GM23338 (cell line): ENCODE data around the gene MRPS34. TPM values are rescaled to one million over a fixed set of nuclear protein-coding genes. Genes with fewer than 3 reads are reported as not detected.

Experiments
- ATAC-seq: fragments of 200-7000 bp; cut with Tn5 transposase; 3 replicates; pipeline ENCODE4 v1.9.1; 2020
- DNase-seq: peaks from one replicate; pipeline ENCODE4 v3.0.0-alpha.2; 2015; ENCODE audit warnings: low spot score
- H2AFZ ChIP-seq: fragments of 200-600 bp; sonication (generic); 2 replicates; pipeline ENCODE4 v1.8.0; 2016; ENCODE audit warnings: antibody characterized with exemption, mild to moderate bottlenecking, moderate library complexity
- H3F3A ChIP-seq: fragments of 200-600 bp; sonication (generic); replicated peaks from 2 replicates; pipeline ENCODE4 v1.8.0; 2017; ENCODE audit warnings: antibody characterized with exemption, mixed run types, low read depth
- H3K27ac ChIP-seq: fragments of 200-600 bp; sonication (generic); 2 replicates; pipeline ENCODE4 v1.6.1; 2016; ENCODE audit warnings: low read depth
- H3K27me3 ChIP-seq: fragments of 200-600 bp; sonication (generic); 2 replicates; pipeline ENCODE4 v1.8.0; 2016; ENCODE audit warnings: mild to moderate bottlenecking, mixed run types, moderate library complexity; ENCODE audit not compliant: insufficient read depth
- H3K36me3 ChIP-seq: fragments of 200-600 bp; sonication (generic); 2 replicates; pipeline ENCODE4 v1.8.0; 2016; ENCODE audit warnings: mild to moderate bottlenecking; ENCODE audit not compliant: insufficient read depth
- H3K4me1 ChIP-seq: fragments of 200-600 bp; sonication (generic); 2 replicates; pipeline ENCODE4 v1.8.0; 2016; ENCODE audit warnings: mild to moderate bottlenecking, moderate library complexity; ENCODE audit not compliant: insufficient read depth
- H3K4me2 ChIP-seq: fragments of 200-600 bp; sonication (generic); 2 replicates; pipeline ENCODE4 v1.7.1; 2017; ENCODE audit warnings: mixed run types
- H3K4me3 ChIP-seq: fragments of 200-600 bp; sonication (generic); 2 replicates; pipeline ENCODE4 v1.6.1; 2016; ENCODE audit warnings: mixed run types
- H3K79me2 ChIP-seq: fragments of 200-600 bp; sonication (generic); replicated peaks from 2 replicates; pipeline ENCODE4 v1.8.0; 2017; ENCODE audit warnings: mild to moderate bottlenecking; ENCODE audit not compliant: insufficient read depth
- H3K9me2 ChIP-seq: fragments of 200-600 bp; sonication (generic); 2 replicates; pipeline ENCODE4 v1.8.0; 2017; ENCODE audit not compliant: insufficient read depth
- H4K20me1 ChIP-seq: fragments of 200-600 bp; sonication (generic); replicated peaks from 2 replicates; pipeline ENCODE4 v1.8.0; 2017; ENCODE audit warnings: mild to moderate bottlenecking; ENCODE audit not compliant: insufficient read depth
- H3K27ac Mint-ChIP-seq: 2 replicates; pipeline ENCODE4 v1.8.0; 2020; ENCODE audit warnings: inconsistent platforms, mild to moderate bottlenecking, moderate library complexity, mixed read lengths
- H3K27me3 Mint-ChIP-seq: 3 replicates; pipeline ENCODE4 v1.8.0; 2022; ENCODE audit warnings: low read depth, mild to moderate bottlenecking, moderate library complexity, mixed read lengths, inconsistent platforms; ENCODE audit not compliant: insufficient read depth, poor library complexity
- H3K36me3 Mint-ChIP-seq: 3 replicates; pipeline ENCODE4 v1.8.0; 2021; ENCODE audit warnings: low read depth, mild to moderate bottlenecking, inconsistent platforms, moderate library complexity, mixed read lengths
- H3K4me1 Mint-ChIP-seq: 3 replicates; pipeline ENCODE4 v1.8.0; 2020; ENCODE audit warnings: mild to moderate bottlenecking, inconsistent platforms, mixed read lengths
- H3K4me3 Mint-ChIP-seq: 3 replicates; pipeline ENCODE4 v1.8.0; 2021; ENCODE audit warnings: moderate library complexity, mild to moderate bottlenecking, inconsistent platforms, mixed read lengths
- H3K9me3 Mint-ChIP-seq: 3 replicates; pipeline ENCODE4 v1.8.0; 2020; ENCODE audit warnings: moderate library complexity, mild to moderate bottlenecking, inconsistent platforms, mixed read lengths
- CREB1 ChIP-seq: fragments of 250-450 bp; sonication (Bioruptor Pico); IDR thresholded peaks from 2 replicates; pipeline ENCODE4 v1.5.0; 2020; ENCODE audit warnings: low read depth, mild to moderate bottlenecking, moderate library complexity
- CTCF ChIP-seq, 2 experiments: fragments of 200-600 bp in 1 of 2; sonication (generic) in 1 of 2; conservative IDR thresholded peaks; 2 replicates each; pipeline versions ENCODE4 v1.5.1 to v1.6.1; 2016 to 2017; ENCODE audit warnings: antibody characterized with exemption in 2 of 2, low read depth in 2 of 2, mild to moderate bottlenecking in 2 of 2, moderate library complexity in 1 of 2
- ETS1 ChIP-seq: IDR thresholded peaks from 2 replicates; pipeline ENCODE4 v1.6.1; 2016; ENCODE audit warnings: antibody characterized with exemption
- EZH2 ChIP-seq: fragments of 200-600 bp; sonication (generic); IDR thresholded peaks from one replicate; pipeline ENCODE4 v1.8.0; 2017; ENCODE audit warnings: antibody characterized with exemption, mild to moderate bottlenecking, low read depth; ENCODE audit not compliant: unreplicated experiment
- EZH2phosphoT487 ChIP-seq: fragments of 200-600 bp; sonication (generic); IDR thresholded peaks from one replicate; pipeline ENCODE4 v1.8.1; 2018; ENCODE audit warnings: antibody characterized with exemption; ENCODE audit not compliant: unreplicated experiment
- JUNB ChIP-seq: IDR thresholded peaks from one replicate; pipeline ENCODE4 v1.6.1; 2016; ENCODE audit warnings: antibody characterized with exemption; ENCODE audit not compliant: unreplicated experiment
- NANOG ChIP-seq: IDR thresholded peaks from 2 replicates; pipeline ENCODE4 v1.6.1; 2016; ENCODE audit warnings: antibody characterized with exemption, borderline replicate concordance
- POLR2AphosphoS5 ChIP-seq: IDR thresholded peaks from 2 replicates; pipeline ENCODE4 v1.6.1; 2016; ENCODE audit warnings: antibody characterized with exemption, low read depth
- STAT1 ChIP-seq: IDR thresholded peaks from one replicate; pipeline ENCODE4 v1.6.1; 2016; ENCODE audit warnings: antibody characterized with exemption; ENCODE audit not compliant: unreplicated experiment
- ZNF114 ChIP-seq: fragments of 250-450 bp; sonication (Bioruptor Pico); IDR thresholded peaks from 2 replicates; pipeline ENCODE4 v1.5.0; 2020; ENCODE audit warnings: mild to moderate bottlenecking, moderate library complexity
- ZNF331 ChIP-seq: fragments of 250-450 bp; sonication (Bioruptor Pico); IDR thresholded peaks from 2 replicates; pipeline ENCODE4 v1.5.0; 2020; ENCODE audit warnings: low read depth, mild to moderate bottlenecking, moderate library complexity
- polyA plus RNA-seq: library from polyadenylated mRNA; unstranded; fragments of >200 nt; fragmentation: Nextera tagmentation; extraction: Ambion mirVana; gene quantifications from 2 replicates; pipeline ENCODE4 v1.2.1, GENCODE V29; 2016
- total RNA-seq: library from RNA; depleted of rRNA; stranded (reverse); fragments of >200 nt; shearing (Covaris generic); gene quantifications from 2 replicates; pipeline ENCODE4 v1.2.3, GENCODE V29; 2014
- TF ChIP-seq, protein P1 (sequence below): IDR thresholded peaks from one replicate; pipeline ENCODE4 v1.6.1; 2018; ENCODE audit warnings: antibody characterized with exemption; ENCODE audit not compliant: unreplicated experiment

The MRPS34 gene
- total and polyA plus RNA-seq, 2 experiments from 2014 or later = 248 to 391 TPM

DNA sequence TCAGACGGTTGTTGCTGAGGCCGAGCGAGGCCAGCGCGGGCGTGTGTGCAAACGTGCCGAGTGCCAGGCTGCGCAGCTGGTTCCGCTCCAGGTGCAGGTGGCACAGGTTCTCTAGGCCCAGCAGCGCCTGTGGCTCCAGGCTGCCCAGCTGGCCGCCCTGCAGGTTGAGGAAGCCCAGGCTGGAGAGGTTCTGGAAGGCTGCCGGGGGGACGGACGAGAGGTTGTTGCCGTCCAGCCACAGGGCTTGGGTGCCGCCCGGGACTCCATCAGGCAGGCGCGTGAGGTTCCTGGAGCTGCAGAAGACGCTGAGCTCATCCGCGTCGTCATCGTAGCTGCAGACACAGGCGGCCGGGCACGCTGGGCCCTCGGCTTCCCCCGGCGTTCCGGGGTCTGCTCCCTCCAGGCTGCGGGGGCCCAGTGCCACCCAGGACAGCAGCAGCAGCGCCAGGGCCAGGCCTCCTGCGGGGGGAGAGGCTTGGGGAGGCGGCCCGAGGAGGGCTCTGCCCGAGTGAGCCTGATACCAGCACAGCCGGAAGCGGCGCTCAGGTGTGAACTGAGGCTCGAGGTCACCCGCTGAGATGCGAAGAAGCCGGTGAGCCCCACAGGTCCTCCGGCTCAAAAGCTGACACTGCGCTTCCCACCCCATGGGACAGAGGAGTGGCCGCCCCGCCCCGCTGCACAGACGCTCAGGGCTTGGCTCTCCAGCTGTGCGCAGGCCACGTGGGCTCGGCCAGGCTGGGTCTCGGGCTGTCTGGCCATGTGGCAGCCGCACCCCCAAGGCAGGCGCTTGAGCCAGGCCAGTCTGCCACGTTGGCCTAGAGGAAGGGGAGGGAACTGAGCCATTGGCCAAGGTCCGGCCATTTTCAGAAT lies 19.2 kb upstream of the MRPS34 start:
- Mint-ChIP-seq H3K4me1 (no peaks in the 10 kb centered on the region), H3K27me3 (no peaks in the 10 kb centered on the region), H3K9me3 (peaks cover 11% of the 10 kb centered on the region), H3K27ac (no peak overlapping the region), H3K4me3 (no peak overlapping the region), H3K36me3 (peaks cover 17% of the 10 kb centered on the region)
- TF ChIP-seq POLR2AphosphoS5 (no peak), ZNF114 (CRISPR knock-in tag) (no peak), ETS1 (no peak), EZH2phosphoT487 (no peak), JUNB (no peak), NANOG (no peak), CREB1 (CRISPR knock-in tag) (no peak), ZNF331 (CRISPR knock-in tag) (no peak), EZH2 (no peak), STAT1 (no peak), CTCF (conservative IDR thresholded peaks at IDR 0.05; ENCODE audit: low read depth in 2 of 2) (no peak)
- TF ChIP-seq, protein P1, sequence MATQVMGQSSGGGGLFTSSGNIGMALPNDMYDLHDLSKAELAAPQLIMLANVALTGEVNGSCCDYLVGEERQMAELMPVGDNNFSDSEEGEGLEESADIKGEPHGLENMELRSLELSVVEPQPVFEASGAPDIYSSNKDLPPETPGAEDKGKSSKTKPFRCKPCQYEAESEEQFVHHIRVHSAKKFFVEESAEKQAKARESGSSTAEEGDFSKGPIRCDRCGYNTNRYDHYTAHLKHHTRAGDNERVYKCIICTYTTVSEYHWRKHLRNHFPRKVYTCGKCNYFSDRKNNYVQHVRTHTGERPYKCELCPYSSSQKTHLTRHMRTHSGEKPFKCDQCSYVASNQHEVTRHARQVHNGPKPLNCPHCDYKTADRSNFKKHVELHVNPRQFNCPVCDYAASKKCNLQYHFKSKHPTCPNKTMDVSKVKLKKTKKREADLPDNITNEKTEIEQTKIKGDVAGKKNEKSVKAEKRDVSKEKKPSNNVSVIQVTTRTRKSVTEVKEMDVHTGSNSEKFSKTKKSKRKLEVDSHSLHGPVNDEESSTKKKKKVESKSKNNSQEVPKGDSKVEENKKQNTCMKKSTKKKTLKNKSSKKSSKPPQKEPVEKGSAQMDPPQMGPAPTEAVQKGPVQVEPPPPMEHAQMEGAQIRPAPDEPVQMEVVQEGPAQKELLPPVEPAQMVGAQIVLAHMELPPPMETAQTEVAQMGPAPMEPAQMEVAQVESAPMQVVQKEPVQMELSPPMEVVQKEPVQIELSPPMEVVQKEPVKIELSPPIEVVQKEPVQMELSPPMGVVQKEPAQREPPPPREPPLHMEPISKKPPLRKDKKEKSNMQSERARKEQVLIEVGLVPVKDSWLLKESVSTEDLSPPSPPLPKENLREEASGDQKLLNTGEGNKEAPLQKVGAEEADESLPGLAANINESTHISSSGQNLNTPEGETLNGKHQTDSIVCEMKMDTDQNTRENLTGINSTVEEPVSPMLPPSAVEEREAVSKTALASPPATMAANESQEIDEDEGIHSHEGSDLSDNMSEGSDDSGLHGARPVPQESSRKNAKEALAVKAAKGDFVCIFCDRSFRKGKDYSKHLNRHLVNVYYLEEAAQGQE = no peak
- H3F3A ChIP-seq = no peaks in the 10 kb centered on the region
- no peak overlapping the region for H3K4me3 ChIP-seq
- DNase-seq (no peak), ATAC-seq (no peak)
- H3K27ac ChIP-seq = no peak overlapping the region
- H4K20me1 ChIP-seq = no peaks in the 10 kb centered on the region
- H2AFZ ChIP-seq = no peak overlapping the region
- no peaks in the 10 kb centered on the region for H3K4me1 ChIP-seq
- H3K9me2 ChIP-seq = no peaks in the 10 kb centered on the region
- H3K79me2 ChIP-seq = no peaks in the 10 kb centered on the region
- no peaks in the 10 kb centered on the region for H3K36me3 ChIP-seq
- no peak overlapping the region for H3K4me2 ChIP-seq
- H3K27me3 ChIP-seq = no peaks in the 10 kb centered on the region
